Right lobe of liver (tissue), 4 donors: ENCODE results near the gene NECAP2.

Experiments used
- POLR2A ChIP-seq: fragments of 450-650 bp; IDR thresholded peaks from one replicate; pipeline ENCODE4 v1.6.1; 2017; ENCODE audit warnings: antibody characterized with exemption, mild to moderate bottlenecking
- TF ChIP-seq, protein P1 (sequence below), 4 donors: fragments of 200-600 bp in 3 of 4; fragments of 450-650 bp in 1 of 4; IDR thresholded peaks; one replicate each; pipeline versions ENCODE4 v1.5.1 to v1.8.0; 2016 to 2022; ENCODE audit warnings: antibody characterized with exemption in 4 of 4, mild to moderate bottlenecking in 2 of 4
- donor health status: DM: no; HTN: no; CAD: no.
- donor health status: DM: no; HTN: no; CAD: no.
- donor health status: DM: no; HTN: yes; CAD: no.

DNA sequence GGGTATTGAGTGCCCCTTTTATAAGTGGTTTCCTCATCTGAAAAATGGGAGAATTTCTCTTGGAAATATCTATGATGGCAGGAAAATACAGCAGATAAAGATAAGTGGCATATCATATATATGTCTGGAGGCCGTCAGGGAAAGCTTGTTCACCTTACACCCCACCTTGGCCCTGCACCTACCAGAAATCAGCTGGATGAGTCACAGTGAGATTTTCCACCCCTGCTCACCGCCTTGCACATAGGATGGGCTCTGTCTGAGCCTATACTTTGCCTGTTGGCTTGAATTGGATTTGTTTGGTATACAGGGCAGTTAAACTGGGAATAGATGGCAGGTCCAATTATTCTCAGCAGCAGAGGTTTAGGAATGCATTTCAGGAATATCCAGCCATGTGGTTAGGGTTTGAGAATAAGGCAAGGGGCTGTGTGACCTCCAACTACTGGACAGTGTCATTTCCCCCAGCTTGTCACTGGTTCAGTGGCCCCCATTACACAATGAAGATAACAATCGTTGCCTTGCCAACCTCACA, 3.5 kb upstream of the NECAP2 start, which contains the start of gene SPATA21:
- TF ChIP-seq, protein P1, sequence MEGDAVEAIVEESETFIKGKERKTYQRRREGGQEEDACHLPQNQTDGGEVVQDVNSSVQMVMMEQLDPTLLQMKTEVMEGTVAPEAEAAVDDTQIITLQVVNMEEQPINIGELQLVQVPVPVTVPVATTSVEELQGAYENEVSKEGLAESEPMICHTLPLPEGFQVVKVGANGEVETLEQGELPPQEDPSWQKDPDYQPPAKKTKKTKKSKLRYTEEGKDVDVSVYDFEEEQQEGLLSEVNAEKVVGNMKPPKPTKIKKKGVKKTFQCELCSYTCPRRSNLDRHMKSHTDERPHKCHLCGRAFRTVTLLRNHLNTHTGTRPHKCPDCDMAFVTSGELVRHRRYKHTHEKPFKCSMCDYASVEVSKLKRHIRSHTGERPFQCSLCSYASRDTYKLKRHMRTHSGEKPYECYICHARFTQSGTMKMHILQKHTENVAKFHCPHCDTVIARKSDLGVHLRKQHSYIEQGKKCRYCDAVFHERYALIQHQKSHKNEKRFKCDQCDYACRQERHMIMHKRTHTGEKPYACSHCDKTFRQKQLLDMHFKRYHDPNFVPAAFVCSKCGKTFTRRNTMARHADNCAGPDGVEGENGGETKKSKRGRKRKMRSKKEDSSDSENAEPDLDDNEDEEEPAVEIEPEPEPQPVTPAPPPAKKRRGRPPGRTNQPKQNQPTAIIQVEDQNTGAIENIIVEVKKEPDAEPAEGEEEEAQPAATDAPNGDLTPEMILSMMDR (IDR thresholded peaks at IDR 0.05), result no peak
- TF ChIP-seq POLR2A, result no peak
